BLaER1 (cell line): ENCODE results near the gene USP17L18.
"Not testable (repeated sequence)": the region's sequence is repeated elsewhere in the genome, so short reads cannot be mapped to it uniquely, and the experiment has no call there.

Source experiments
- H3K27ac ChIP-seq: shearing (Covaris generic); formaldehyde crosslinking; 2 replicates; pipeline ENCODE4 v1.8.1; 2022
- H3K27me3 ChIP-seq: shearing (Covaris generic); formaldehyde crosslinking; 2 replicates; pipeline ENCODE4 v1.8.1; 2022
- H3K36me3 ChIP-seq: shearing (Covaris generic); formaldehyde crosslinking; 2 replicates; pipeline ENCODE4 v1.8.1; 2022
- H3K4me1 ChIP-seq: shearing (Covaris generic); formaldehyde crosslinking; 2 replicates; pipeline ENCODE4 v1.8.1; 2022
- H3K4me2 ChIP-seq: shearing (Covaris generic); formaldehyde crosslinking; 2 replicates; pipeline ENCODE4 v1.8.1; 2022
- H3K4me3 ChIP-seq: shearing (Covaris generic); formaldehyde crosslinking; 2 replicates; pipeline ENCODE4 v1.8.1; 2022
- H3K9ac ChIP-seq: shearing (Covaris generic); formaldehyde crosslinking; 2 replicates; pipeline ENCODE4 v1.8.1; 2022
- H3K9me3 ChIP-seq: shearing (Covaris generic); formaldehyde crosslinking; 2 replicates; pipeline ENCODE4 v1.8.1; 2022
- H4K20me1 ChIP-seq: shearing (Covaris generic); formaldehyde crosslinking; 2 replicates; pipeline ENCODE4 v1.8.1; 2022

Gene USP17L18, protein sequence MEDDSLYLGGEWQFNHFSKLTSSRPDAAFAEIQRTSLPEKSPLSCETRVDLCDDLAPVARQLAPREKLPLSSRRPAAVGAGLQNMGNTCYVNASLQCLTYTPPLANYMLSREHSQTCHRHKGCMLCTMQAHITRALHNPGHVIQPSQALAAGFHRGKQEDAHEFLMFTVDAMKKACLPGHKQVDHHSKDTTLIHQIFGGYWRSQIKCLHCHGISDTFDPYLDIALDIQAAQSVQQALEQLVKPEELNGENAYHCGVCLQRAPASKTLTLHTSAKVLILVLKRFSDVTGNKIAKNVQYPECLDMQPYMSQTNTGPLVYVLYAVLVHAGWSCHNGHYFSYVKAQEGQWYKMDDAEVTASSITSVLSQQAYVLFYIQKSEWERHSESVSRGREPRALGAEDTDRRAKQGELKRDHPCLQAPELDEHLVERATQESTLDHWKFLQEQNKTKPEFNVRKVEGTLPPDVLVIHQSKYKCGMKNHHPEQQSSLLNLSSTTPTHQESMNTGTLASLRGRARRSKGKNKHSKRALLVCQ

DNA sequence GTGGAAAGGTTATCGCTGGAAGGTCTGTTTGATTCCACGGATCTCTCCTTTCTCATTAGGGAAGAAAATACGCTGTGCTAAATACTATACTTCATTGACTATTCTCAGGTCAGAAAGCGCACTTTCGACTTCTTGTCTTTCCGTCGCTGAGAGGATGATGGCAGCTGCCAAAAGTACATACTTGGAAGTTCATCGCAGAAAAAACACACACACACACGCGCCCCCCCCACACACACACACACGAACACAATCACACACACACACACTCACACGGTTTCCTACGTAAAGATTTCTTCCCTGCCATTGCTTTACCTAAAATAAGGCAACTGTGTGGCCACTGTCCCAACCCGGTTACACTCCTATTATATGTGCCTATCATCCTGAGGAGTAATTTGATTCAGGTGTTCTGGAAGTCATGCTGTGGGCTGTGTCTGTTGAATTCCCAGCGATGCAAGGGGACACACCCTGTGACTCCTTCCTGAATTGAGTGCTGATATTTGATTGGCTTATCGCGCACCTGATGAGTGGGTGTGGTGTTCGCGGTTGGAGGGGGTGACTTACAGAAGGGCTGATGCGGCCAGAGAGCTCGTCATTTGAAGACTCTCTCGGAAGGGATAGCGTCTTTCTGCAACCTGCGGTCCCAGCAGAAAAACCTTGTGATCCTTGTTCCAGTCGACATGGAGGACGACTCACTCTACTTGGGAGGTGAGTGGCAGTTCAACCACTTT lies at the start of gene USP17L18:
TSS of gene USP17L18 (plus strand) at position 678 of the 728 bp plus-strand sequence. CDS start at position 678, 0 bp downstream.
- H3K4me3 ChIP-seq, H4K20me1 ChIP-seq, H3K4me1 ChIP-seq, H3K27ac ChIP-seq, H3K9ac ChIP-seq, H3K27me3 ChIP-seq, H3K9me3 ChIP-seq, H3K4me2 ChIP-seq, H3K36me3 ChIP-seq: not testable (repeated sequence)

- not testable (repeated sequence) for H3K36me3 ChIP-seq, H3K9me3 ChIP-seq, H3K4me2 ChIP-seq, H3K9ac ChIP-seq, H3K27ac ChIP-seq, H3K4me1 ChIP-seq, H3K27me3 ChIP-seq, H3K4me3 ChIP-seq, H4K20me1 ChIP-seq
Measured at GRCh38 chr4:9210357-9210756, 38.1 kb upstream of the USP17L18 start, which contains the start of gene USP17L10. USP17L10 (plus strand) TSS chr4:9210657; CDS start chr4:9210657, 0 bp downstream.

DNA sequence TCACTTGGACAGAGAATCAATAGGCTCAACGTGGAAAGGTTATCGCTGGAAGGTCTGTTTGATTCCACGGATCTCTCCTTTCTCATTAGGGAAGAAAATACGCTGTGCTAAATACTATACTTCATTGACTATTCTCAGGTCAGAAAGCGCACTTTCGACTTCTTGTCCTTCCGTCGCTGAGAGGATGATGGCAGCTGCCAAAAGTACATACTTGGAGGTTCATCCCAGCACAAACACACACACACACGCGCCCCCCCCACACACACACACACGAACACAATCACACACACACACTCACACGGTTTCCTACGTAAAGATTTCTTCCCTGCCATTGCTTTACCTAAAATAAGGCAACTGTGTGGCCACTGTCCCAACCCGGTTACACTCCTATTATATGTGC lies 33.7 kb upstream of the USP17L18 start:
- H3K9me3 ChIP-seq, H3K4me1 ChIP-seq, H3K4me3 ChIP-seq, H3K27ac ChIP-seq, H3K9ac ChIP-seq, H3K27me3 ChIP-seq, H3K36me3 ChIP-seq, H4K20me1 ChIP-seq, H3K4me2 ChIP-seq: not testable (repeated sequence)

DNA sequence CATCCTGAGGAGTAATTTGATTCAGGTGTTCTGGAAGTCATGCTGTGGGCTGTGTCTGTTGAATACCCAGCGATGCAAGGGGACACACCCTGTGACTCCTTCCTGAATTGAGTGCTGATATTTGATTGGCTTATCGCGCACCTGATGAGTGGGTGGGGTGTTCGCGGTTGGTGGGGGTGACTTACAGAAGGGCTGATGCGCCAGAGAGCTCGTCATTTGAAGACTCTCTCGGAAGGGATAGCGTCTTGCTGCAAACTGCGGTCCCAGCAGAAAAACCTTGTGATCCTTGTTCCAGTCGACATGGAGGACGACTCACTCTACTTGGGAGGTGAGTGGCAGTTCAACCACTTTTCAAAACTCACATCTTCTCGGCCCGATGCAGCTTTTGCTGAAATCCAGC lies 33.3 kb upstream of the USP17L18 start, which contains the start of gene USP17L11:
TSS of gene USP17L11 (plus strand) at position 301 of the 400 bp plus-strand sequence. CDS start at position 301, 0 bp downstream.
- not testable (repeated sequence) for H3K9me3 ChIP-seq, H3K9ac ChIP-seq, H3K36me3 ChIP-seq, H3K4me3 ChIP-seq, H4K20me1 ChIP-seq, H3K4me2 ChIP-seq, H3K4me1 ChIP-seq, H3K27me3 ChIP-seq, H3K27ac ChIP-seq

DNA sequence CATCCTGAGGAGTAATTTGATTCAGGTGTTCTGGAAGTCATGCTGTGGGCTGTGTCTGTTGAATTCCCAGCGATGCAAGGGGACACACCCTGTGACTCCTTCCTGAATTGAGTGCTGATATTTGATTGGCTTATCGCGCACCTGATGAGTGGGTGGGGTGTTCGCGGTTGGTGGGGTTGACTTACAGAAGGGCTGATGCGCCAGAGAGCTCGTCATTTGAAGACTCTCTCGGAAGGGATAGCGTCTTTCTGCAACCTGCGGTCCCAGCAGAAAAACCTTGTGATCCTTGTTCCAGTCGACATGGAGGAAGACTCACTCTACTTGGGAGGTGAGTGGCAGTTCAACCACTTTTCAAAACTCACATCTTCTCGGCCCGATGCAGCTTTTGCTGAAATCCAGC lies 28.6 kb upstream of the USP17L18 start, which contains the start of gene USP17L12:
TSS of gene USP17L12 (plus strand) at position 301 of the 400 bp plus-strand sequence. CDS start at position 301, 0 bp downstream.
- H4K20me1 ChIP-seq, H3K27me3 ChIP-seq, H3K9me3 ChIP-seq: not testable (repeated sequence)

GRCh38 chr4:9224596-9224995 lies 23.8 kb upstream of the USP17L18 start, which contains the start of gene USP17L13:
USP17L13 (plus strand) TSS chr4:9224896; CDS start chr4:9224896, 0 bp downstream.
- not testable (repeated sequence) for H3K27ac ChIP-seq, H3K4me3 ChIP-seq, H3K36me3 ChIP-seq, H4K20me1 ChIP-seq, H3K4me2 ChIP-seq, H3K4me1 ChIP-seq, H3K9me3 ChIP-seq, H3K9ac ChIP-seq, H3K27me3 ChIP-seq

More for the DNA sequence above, 28.6 kb upstream of the USP17L18 start, which contains the start of gene USP17L12:
- H3K4me2 ChIP-seq, H3K9ac ChIP-seq, H3K4me1 ChIP-seq, H3K27ac ChIP-seq, H3K36me3 ChIP-seq, H3K4me3 ChIP-seq: not testable (repeated sequence)

GRCh38 chr4:9230249-9230648 lies 18.2 kb upstream of the USP17L18 start:
- not testable (repeated sequence) for H3K4me2 ChIP-seq, H3K36me3 ChIP-seq, H3K4me3 ChIP-seq, H3K9ac ChIP-seq, H3K9me3 ChIP-seq, H3K27me3 ChIP-seq, H4K20me1 ChIP-seq, H3K27ac ChIP-seq, H3K4me1 ChIP-seq

DNA sequence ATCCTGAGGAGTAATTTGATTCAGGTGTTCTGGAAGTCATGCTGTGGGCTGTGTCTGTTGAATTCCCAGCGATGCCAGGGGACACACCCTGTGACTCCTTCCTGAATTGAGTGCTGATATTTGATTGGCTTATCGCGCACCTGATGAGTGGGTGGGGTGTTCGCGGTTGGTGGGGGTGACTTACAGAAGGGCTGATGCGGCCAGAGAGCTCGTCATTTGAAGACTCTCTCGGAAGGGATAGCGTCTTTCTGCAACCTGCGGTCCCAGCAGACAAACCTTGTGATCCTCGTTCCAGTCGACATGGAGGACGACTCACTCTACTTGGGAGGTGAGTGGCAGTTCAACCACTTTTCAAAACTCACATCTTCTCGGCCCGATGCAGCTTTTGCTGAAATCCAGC lies 14.3 kb upstream of the USP17L18 start, which contains the start of gene USP17L15:
TSS of gene USP17L15 (plus strand) at position 301 of the 400 bp plus-strand sequence. CDS start at position 301, 0 bp downstream.
- not testable (repeated sequence) for H3K27ac ChIP-seq, H3K4me1 ChIP-seq, H3K4me2 ChIP-seq, H3K36me3 ChIP-seq, H3K27me3 ChIP-seq, H3K9ac ChIP-seq, H3K4me3 ChIP-seq, H3K9me3 ChIP-seq, H4K20me1 ChIP-seq

- not testable (repeated sequence) for H3K27me3 ChIP-seq, H3K9me3 ChIP-seq, H3K4me1 ChIP-seq, H3K27ac ChIP-seq, H4K20me1 ChIP-seq, H3K4me3 ChIP-seq, H3K9ac ChIP-seq, H3K36me3 ChIP-seq, H3K4me2 ChIP-seq
Measured at GRCh38 chr4:9238461-9238860, 10.0 kb upstream of the USP17L18 start.

GRCh38 chr4:9243579-9243978 lies 4.9 kb upstream of the USP17L18 start, which contains the start of gene USP17L17:
USP17L17 (plus strand) TSS chr4:9243879; CDS start chr4:9243879, 0 bp downstream.
- H3K36me3 ChIP-seq, H3K27ac ChIP-seq: not testable (repeated sequence)

GRCh38 chr4:9253078-9253477 lies 4.6 kb downstream of the USP17L18 start, which contains the start of gene USP17L19:
USP17L19 (plus strand) TSS chr4:9253378; CDS start chr4:9253378, 0 bp downstream.
- not testable (repeated sequence) for H3K4me2 ChIP-seq, H4K20me1 ChIP-seq, H3K4me3 ChIP-seq, H3K9me3 ChIP-seq, H3K9ac ChIP-seq, H3K27me3 ChIP-seq, H3K4me1 ChIP-seq, H3K36me3 ChIP-seq, H3K27ac ChIP-seq

More at GRCh38 chr4:9243579-9243978, 4.9 kb upstream of the USP17L18 start, which contains the start of gene USP17L17:
- not testable (repeated sequence) for H3K9me3 ChIP-seq, H4K20me1 ChIP-seq, H3K4me2 ChIP-seq, H3K4me1 ChIP-seq, H3K9ac ChIP-seq, H3K27me3 ChIP-seq, H3K4me3 ChIP-seq

- H3K27ac ChIP-seq, H3K4me1 ChIP-seq, H3K9me3 ChIP-seq, H3K9ac ChIP-seq, H4K20me1 ChIP-seq, H3K4me3 ChIP-seq, H3K4me2 ChIP-seq, H3K36me3 ChIP-seq, H3K27me3 ChIP-seq: not testable (repeated sequence)
Measured at GRCh38 chr4:9257824-9258223, 9.4 kb downstream of the USP17L18 start, which contains the start of gene USP17L20. USP17L20 (plus strand) TSS chr4:9258124; CDS start chr4:9258124, 0 bp downstream.

GRCh38 chr4:9262572-9262971 lies 14.1 kb downstream of the USP17L18 start, which contains the start of gene USP17L21:
USP17L21 (plus strand) TSS chr4:9262872; CDS start chr4:9262872, 0 bp downstream.
- not testable (repeated sequence) for H3K4me3 ChIP-seq, H3K4me1 ChIP-seq, H3K27me3 ChIP-seq, H3K9ac ChIP-seq, H3K27ac ChIP-seq, H3K9me3 ChIP-seq, H3K4me2 ChIP-seq, H4K20me1 ChIP-seq, H3K36me3 ChIP-seq

GRCh38 chr4:9267319-9267718 lies 18.9 kb downstream of the USP17L18 start, which contains the start of gene USP17L22:
USP17L22 (plus strand) TSS chr4:9267619; CDS start chr4:9267619, 0 bp downstream.
- H3K36me3 ChIP-seq, H3K4me2 ChIP-seq, H3K4me3 ChIP-seq, H3K9ac ChIP-seq, H3K4me1 ChIP-seq, H4K20me1 ChIP-seq, H3K27me3 ChIP-seq, H3K27ac ChIP-seq, H3K9me3 ChIP-seq: not testable (repeated sequence)
